Camera-type eye (tissue), 1 donor: ENCODE results near the gene ZNF32. TPM values are rescaled to one million over a fixed set of nuclear protein-coding genes. Genes with fewer than 3 reads are reported as not detected.

Source experiments
- total RNA-seq: library from RNA; depleted of rRNA; stranded (reverse); fragments of >200 nt; gene quantifications from one replicate; pipeline ENCODE4 v1.2.3, GENCODE V29; 2014

The ZNF32 gene, protein sequence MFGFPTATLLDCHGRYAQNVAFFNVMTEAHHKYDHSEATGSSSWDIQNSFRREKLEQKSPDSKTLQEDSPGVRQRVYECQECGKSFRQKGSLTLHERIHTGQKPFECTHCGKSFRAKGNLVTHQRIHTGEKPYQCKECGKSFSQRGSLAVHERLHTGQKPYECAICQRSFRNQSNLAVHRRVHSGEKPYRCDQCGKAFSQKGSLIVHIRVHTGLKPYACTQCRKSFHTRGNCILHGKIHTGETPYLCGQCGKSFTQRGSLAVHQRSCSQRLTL
- total RNA-seq, result 51.3 TPM

DNA sequence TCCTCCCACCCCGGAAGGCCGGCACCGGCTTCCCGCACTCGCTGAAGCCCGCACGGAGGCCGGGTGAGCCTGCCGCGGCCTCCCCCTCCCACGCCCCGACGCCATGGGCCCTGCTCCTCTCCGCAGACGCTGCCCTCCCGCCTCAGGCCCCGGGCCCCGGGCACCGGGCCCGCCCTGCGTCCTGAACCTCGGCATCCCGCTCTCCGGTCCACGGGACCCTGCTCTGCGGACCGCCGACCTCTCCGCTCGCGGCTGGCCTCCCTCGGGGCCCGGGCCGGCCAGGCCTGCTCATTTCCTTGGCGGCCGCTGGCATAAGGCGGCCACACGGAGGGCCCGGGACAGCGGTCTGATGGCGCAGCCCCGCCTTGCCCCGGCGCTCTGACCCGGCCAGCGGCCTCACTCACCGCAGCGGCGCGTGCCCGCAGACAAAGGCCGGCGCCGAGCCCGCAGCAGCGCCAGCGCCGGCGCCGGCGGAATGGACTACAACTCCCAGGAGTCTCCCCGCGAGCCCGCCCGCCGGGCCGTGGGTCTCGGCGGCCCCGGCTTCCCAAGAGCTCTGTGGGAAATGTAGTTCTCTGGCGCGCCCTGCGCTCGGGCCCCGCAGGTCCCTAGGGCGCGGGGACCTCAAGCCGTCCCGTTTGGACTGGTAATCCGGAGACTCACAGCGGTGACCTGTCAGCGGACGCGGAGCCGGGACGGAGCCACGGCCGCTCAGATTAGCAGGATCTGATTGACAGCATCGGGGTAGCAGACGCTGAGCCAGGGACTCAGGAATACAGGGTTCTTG lies at the start of gene ZNF32:
ZNF32 (minus strand) TSS at position 484 of the 787 bp plus-strand sequence. CDS start 2,748 bp downstream, outside the sequence.

DNA sequence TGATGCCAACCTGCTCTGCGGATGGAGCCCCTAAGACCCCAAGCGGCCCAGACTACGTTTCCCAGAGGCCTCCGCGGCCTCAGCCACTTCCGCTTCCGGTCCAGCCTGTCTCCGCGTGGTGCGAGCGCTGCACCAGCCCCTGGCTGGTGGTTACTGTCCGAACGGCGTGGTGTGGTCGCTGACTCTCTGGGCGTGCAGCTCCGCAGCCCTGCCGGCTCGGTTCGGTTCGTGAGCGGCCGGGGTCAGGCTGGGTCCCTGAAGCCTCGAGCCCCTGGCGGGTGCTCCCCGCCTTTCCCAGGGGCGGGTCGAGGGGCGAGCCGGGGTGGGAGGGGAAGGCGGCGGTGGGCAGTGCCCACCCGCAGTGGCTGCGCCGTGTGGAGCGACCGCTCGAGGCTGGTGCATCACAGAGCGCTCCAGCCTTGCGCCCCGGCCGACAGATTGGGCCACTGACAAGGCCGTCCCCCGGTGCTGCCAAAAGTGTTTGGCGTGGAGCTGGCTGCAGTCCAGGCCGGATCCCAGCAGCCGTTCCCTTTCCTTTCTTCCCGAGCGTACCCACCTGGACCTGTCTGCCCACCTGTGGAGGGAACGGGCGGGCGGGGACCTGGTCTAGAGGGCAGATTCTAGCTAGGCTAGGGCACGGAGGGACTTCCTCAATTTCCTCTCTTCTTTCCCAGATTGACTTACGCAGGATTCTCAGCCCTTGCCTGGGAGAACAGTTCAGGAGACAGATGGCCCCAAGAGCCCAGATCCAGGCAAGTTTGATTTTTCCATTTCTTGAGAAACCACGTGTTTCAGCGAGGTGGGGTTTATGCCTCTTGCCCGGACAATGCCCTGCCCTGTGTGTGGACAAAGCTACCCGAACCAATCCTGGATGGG lies 42.1 kb downstream of the ZNF32 start, which contains the start of gene ZNF485:
ZNF485 (plus strand) TSS at position 116 of the 876 bp plus-strand sequence; CDS start at position 729, 613 bp downstream.

Other genes starting within 250 kb of the ZNF32 start
- 171 TPM for gene HNRNPF, start 239.7 kb downstream of the ZNF32 start, total RNA-seq
- 19.3 TPM for gene ZNF487, start 211.8 kb downstream of the ZNF32 start, total RNA-seq
- gene ZNF239, start 74.3 kb downstream of the ZNF32 start, total RNA-seq, result 11.5 TPM
- 6.7 TPM for gene ZNF485, start 42.4 kb downstream of the ZNF32 start, total RNA-seq